Measurements from ENCODE around the gene DDX43. TPM values are rescaled to one million over a fixed set of nuclear protein-coding genes. Genes with fewer than 3 reads are reported as not detected.
A peak's percentile ranks its signal among the peaks of the same experiment; 100 is the strongest.

DDX43 gene
- total RNA-seq, 1 experiment from 2014 or later: 0.68 TPM

DNA sequence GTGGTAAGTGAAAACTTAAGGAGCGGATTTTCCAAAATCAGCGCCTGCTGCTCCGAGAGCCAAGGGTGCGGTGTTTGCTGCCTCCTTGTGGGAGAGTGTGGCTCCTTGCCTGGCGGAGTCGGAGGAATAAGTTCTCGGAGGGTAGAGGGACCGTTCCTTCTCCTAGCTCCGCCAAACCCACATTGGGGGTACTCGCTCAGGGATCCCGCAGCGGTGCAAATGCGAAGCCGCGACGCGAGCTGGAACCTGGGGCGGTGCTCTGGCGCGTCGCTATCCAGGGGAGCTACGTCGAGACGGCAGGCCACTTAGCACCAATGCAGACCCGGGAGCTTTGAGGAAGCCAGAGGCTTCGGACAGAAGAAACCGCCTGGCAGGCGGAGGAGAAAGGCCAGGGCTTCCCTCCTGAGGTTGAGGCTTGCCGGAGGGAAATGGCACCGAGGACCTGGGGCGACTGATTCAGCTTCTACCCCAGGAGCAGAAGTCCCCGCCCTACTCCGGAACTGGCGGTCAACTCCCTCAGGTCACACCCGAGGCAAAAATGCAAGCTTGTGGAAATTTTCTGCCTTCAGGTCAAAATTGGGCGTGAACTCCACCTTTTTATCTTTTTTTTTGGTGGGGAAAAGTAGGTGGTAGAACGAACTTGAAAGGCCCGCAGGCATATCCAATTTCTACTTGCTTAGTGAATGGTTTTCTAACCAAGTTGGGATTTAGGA is 5.7 kb upstream of the DDX43 start:
- H3K27me3 Mint-ChIP-seq (ENCODE audit: low read depth): peaks cover 12% of the 10 kb centered on the region
- H3K4me1 Mint-ChIP-seq: peaks cover 29% of the 10 kb centered on the region
- TF ChIP-seq, protein P1, sequence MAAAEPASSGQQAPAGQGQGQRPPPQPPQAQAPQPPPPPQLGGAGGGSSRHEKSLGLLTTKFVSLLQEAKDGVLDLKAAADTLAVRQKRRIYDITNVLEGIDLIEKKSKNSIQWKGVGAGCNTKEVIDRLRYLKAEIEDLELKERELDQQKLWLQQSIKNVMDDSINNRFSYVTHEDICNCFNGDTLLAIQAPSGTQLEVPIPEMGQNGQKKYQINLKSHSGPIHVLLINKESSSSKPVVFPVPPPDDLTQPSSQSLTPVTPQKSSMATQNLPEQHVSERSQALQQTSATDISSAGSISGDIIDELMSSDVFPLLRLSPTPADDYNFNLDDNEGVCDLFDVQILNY (CRISPR knock-in tag; IDR thresholded peaks at IDR 0.05): peak; percentile 32; the same call in 1 of the 2 replicates
- TF ChIP-seq ZNF232 (CRISPR knock-in tag; IDR thresholded peaks at IDR 0.05) (0 out of 2 replicates have a peak, but pooled peaks have one; percentile 20), EMX1 (CRISPR knock-in tag; IDR thresholded peaks at IDR 0.05) (no peak), SP1 (CRISPR knock-in tag; conservative IDR thresholded peaks at IDR 0.05) (peak; percentile 63; the same call in 1 of the 2 replicates), FOXP1 (CRISPR knock-in tag; IDR thresholded peaks at IDR 0.05; ENCODE audit: borderline replicate concordance) (peak; percentile 75; the same call in 1 of the 2 replicates), FOXK1 (CRISPR knock-in tag; IDR thresholded peaks at IDR 0.05) (peak; percentile 16; the same call in 1 of the 2 replicates), ZNF121 (CRISPR knock-in tag; IDR thresholded peaks at IDR 0.05) (no peak)
- TF ChIP-seq, protein P2, sequence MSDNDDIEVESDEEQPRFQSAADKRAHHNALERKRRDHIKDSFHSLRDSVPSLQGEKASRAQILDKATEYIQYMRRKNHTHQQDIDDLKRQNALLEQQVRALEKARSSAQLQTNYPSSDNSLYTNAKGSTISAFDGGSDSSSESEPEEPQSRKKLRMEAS (CRISPR knock-in tag; IDR thresholded peaks at IDR 0.05): peak; percentile 61
- TF ChIP-seq, protein P3, sequence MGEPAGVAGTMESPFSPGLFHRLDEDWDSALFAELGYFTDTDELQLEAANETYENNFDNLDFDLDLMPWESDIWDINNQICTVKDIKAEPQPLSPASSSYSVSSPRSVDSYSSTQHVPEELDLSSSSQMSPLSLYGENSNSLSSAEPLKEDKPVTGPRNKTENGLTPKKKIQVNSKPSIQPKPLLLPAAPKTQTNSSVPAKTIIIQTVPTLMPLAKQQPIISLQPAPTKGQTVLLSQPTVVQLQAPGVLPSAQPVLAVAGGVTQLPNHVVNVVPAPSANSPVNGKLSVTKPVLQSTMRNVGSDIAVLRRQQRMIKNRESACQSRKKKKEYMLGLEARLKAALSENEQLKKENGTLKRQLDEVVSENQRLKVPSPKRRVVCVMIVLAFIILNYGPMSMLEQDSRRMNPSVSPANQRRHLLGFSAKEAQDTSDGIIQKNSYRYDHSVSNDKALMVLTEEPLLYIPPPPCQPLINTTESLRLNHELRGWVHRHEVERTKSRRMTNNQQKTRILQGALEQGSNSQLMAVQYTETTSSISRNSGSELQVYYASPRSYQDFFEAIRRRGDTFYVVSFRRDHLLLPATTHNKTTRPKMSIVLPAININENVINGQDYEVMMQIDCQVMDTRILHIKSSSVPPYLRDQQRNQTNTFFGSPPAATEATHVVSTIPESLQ (CRISPR knock-in tag; IDR thresholded peaks at IDR 0.05): no peak
- TF ChIP-seq, protein P4, sequence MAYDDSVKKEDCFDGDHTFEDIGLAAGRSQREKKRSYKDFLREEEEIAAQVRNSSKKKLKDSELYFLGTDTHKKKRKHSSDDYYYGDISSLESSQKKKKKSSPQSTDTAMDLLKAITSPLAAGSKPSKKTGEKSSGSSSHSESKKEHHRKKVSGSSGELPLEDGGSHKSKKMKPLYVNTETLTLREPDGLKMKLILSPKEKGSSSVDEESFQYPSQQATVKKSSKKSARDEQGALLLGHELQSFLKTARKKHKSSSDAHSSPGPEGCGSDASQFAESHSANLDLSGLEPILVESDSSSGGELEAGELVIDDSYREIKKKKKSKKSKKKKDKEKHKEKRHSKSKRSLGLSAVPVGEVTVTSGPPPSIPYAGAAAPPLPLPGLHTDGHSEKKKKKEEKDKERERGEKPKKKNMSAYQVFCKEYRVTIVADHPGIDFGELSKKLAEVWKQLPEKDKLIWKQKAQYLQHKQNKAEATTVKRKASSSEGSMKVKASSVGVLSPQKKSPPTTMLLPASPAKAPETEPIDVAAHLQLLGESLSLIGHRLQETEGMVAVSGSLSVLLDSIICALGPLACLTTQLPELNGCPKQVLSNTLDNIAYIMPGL (CRISPR knock-in tag; IDR thresholded peaks at IDR 0.05): 0 out of 2 replicates have a peak, but pooled peaks have one; percentile 43
- TF ChIP-seq, protein P5, sequence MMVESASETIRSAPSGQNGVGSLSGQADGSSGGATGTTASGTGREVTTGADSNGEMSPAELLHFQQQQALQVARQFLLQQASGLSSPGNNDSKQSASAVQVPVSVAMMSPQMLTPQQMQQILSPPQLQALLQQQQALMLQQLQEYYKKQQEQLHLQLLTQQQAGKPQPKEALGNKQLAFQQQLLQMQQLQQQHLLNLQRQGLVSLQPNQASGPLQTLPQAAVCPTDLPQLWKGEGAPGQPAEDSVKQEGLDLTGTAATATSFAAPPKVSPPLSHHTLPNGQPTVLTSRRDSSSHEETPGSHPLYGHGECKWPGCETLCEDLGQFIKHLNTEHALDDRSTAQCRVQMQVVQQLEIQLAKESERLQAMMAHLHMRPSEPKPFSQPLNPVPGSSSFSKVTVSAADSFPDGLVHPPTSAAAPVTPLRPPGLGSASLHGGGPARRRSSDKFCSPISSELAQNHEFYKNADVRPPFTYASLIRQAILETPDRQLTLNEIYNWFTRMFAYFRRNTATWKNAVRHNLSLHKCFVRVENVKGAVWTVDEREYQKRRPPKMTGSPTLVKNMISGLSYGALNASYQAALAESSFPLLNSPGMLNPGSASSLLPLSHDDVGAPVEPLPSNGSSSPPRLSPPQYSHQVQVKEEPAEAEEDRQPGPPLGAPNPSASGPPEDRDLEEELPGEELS (CRISPR knock-in tag; IDR thresholded peaks at IDR 0.05): peak; percentile 23; the same call in 1 of the 2 replicates
- TF ChIP-seq, protein P6, sequence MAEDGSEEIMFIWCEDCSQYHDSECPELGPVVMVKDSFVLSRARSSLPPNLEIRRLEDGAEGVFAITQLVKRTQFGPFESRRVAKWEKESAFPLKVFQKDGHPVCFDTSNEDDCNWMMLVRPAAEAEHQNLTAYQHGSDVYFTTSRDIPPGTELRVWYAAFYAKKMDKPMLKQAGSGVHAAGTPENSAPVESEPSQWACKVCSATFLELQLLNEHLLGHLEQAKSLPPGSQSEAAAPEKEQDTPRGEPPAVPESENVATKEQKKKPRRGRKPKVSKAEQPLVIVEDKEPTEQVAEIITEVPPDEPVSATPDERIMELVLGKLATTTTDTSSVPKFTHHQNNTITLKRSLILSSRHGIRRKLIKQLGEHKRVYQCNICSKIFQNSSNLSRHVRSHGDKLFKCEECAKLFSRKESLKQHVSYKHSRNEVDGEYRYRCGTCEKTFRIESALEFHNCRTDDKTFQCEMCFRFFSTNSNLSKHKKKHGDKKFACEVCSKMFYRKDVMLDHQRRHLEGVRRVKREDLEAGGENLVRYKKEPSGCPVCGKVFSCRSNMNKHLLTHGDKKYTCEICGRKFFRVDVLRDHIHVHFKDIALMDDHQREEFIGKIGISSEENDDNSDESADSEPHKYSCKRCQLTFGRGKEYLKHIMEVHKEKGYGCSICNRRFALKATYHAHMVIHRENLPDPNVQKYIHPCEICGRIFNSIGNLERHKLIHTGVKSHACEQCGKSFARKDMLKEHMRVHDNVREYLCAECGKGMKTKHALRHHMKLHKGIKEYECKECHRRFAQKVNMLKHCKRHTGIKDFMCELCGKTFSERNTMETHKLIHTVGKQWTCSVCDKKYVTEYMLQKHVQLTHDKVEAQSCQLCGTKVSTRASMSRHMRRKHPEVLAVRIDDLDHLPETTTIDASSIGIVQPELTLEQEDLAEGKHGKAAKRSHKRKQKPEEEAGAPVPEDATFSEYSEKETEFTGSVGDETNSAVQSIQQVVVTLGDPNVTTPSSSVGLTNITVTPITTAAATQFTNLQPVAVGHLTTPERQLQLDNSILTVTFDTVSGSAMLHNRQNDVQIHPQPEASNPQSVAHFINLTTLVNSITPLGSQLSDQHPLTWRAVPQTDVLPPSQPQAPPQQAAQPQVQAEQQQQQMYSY (CRISPR knock-in tag; IDR thresholded peaks at IDR 0.05): peak; percentile 62
- TF ChIP-seq, protein P7, sequence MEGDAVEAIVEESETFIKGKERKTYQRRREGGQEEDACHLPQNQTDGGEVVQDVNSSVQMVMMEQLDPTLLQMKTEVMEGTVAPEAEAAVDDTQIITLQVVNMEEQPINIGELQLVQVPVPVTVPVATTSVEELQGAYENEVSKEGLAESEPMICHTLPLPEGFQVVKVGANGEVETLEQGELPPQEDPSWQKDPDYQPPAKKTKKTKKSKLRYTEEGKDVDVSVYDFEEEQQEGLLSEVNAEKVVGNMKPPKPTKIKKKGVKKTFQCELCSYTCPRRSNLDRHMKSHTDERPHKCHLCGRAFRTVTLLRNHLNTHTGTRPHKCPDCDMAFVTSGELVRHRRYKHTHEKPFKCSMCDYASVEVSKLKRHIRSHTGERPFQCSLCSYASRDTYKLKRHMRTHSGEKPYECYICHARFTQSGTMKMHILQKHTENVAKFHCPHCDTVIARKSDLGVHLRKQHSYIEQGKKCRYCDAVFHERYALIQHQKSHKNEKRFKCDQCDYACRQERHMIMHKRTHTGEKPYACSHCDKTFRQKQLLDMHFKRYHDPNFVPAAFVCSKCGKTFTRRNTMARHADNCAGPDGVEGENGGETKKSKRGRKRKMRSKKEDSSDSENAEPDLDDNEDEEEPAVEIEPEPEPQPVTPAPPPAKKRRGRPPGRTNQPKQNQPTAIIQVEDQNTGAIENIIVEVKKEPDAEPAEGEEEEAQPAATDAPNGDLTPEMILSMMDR (IDR thresholded peaks at IDR 0.05): peak; percentile 29; the same call in 1 of the 2 replicates
- ChIA-PET CTCF (interaction anchor here (0.6 to 3.3 kb wide), 38 partner anchors 9 to 772 kb away, joined by 3 to 67 read pairs (median 5); partner anchors contain the start of genes CGAS, MTO1, OOEP and SLC17A5), POLR2A (interaction anchor here (0.6 to 1.3 kb wide), 10 partner anchors 12 to 264 kb away, joined by 3 to 9 read pairs (median 3); partner anchors contain the start of gene KHDC1)
- peak overlapping the region; percentile 60 for H3K27ac Mint-ChIP-seq
- no peaks in the 10 kb centered on the region for H3K9me3 Mint-ChIP-seq
- ATAC-seq (peak; percentile 96), DNase-seq (ENCODE audit: low spot score) (peak; percentile 84)
- H3K4me3 Mint-ChIP-seq: peak overlapping the region; percentile 72
- H3K36me3 Mint-ChIP-seq: no peaks in the 10 kb centered on the region

All from WTC11 (cell line).